Measurements from ENCODE around the gene UBXN4.
"Not testable (repeated sequence)": the region's sequence is repeated elsewhere in the genome, so short reads cannot be mapped to it uniquely, and the experiment has no call there.

Gene UBXN4

GRCh38 chr2:135803278-135803677 is 61.6 kb downstream of the UBXN4 start:
- no peak for DNase-seq (ENCODE audit: low read depth in 2 of 2)

GRCh38 chr2:135807874-135808273 is 66.2 kb downstream of the UBXN4 start:
- DNase-seq (ENCODE audit: low read depth in 2 of 2) = not testable (repeated sequence)

- no peak for DNase-seq (ENCODE audit: low read depth in 2 of 2)
Measured at GRCh38 chr2:135812907-135813511, 71.4 kb downstream of the UBXN4 start.

GRCh38 chr2:135815269-135815668 is 73.6 kb downstream of the UBXN4 start:
- no peak for DNase-seq (ENCODE audit: low read depth in 2 of 2)

GRCh38 chr2:135817466-135817865 is 75.8 kb downstream of the UBXN4 start:
- DNase-seq (ENCODE audit: low read depth in 2 of 2) = no peak

GRCh38 chr2:135817951-135818350 is 76.3 kb downstream of the UBXN4 start:
- no peak for DNase-seq (ENCODE audit: low read depth in 2 of 2)

- DNase-seq (ENCODE audit: low read depth in 2 of 2) = peak in 1 of 2 donors; percentile 36
Measured at GRCh38 chr2:135818937-135819610, 77.4 kb downstream of the UBXN4 start.

- peak; percentile 80 to 86 for DNase-seq (ENCODE audit: low read depth in 2 of 2)
Measured at GRCh38 chr2:135820003-135820618, 78.5 kb downstream of the UBXN4 start.

- DNase-seq (ENCODE audit: low read depth in 2 of 2) = no peak
Measured at GRCh38 chr2:135821190-135821589, 79.5 kb downstream of the UBXN4 start.

GRCh38 chr2:135822855-135823254 is 81.2 kb downstream of the UBXN4 start:
- no peak for DNase-seq (ENCODE audit: low read depth in 2 of 2)

- DNase-seq (ENCODE audit: low read depth in 2 of 2) = no peak
Measured at GRCh38 chr2:135825131-135825530, 83.5 kb downstream of the UBXN4 start.

- DNase-seq (ENCODE audit: low read depth in 2 of 2) = no peak
Measured at GRCh38 chr2:135825550-135826176, 84.0 kb downstream of the UBXN4 start.

GRCh38 chr2:135826544-135826943 is 84.9 kb downstream of the UBXN4 start:
- no peak for DNase-seq (ENCODE audit: low read depth in 2 of 2)

- DNase-seq (ENCODE audit: low read depth in 2 of 2) = no peak
Measured at GRCh38 chr2:135829378-135830135, 87.9 kb downstream of the UBXN4 start.

GRCh38 chr2:135831180-135831812 is 89.6 kb downstream of the UBXN4 start:
- no peak for DNase-seq (ENCODE audit: low read depth in 2 of 2)

GRCh38 chr2:135832891-135833290 is 91.2 kb downstream of the UBXN4 start:
- DNase-seq (ENCODE audit: low read depth in 2 of 2) = no peak
